GM12892 (cell line): Measurements from ENCODE around the gene ID1.

Experiments used
- POLR2A ChIP-seq: IDR thresholded peaks from 2 replicates; pipeline ENCODE4 v1.6.1; 2011; ENCODE audit warnings: low read depth, low read length, control low read depth
- POLR2AphosphoS5 ChIP-seq: IDR thresholded peaks from 2 replicates; pipeline ENCODE4 v1.6.1; 2011; ENCODE audit warnings: low read depth, low read length, control low read depth

DNA sequence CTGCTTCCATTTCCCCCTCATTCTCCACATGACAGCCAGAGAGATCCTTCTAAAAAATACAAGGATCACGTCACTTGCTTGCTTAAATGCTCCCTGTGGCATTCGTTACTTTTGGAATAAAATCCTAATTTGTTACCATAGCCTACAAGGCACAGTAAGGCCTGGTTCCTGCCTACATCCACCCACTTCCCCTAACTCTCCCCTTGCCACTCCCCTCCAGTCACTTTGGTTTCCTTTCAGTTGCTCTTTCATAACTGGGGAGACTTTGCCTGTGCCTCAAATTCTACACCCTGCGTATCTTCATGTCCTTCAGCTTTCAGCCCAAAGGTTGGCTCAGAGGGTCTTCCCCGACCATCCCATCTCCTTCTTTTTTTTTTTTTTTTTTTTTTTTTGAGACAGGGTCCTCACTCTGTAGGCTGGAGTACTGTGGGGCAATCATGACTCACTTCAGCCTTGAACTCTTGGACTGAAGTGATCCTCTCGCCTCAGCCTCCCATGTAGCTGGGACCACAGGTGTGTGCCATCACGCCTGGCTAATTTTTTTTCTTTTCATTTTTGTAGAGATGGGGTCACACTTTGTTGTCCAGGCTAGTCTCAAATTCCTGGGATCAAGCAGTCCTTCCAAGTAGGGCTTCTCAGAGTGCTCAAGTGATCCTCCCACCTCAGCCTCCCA is 12.5 kb downstream of the ID1 start:
- TF ChIP-seq POLR2AphosphoS5 = no peak
- no peak for TF ChIP-seq POLR2A
